Activated CD8-positive, alpha-beta memory T cell treated with anti-CD3 and anti-CD28 coated beads for 36 hours (primary cell): ENCODE measurements around the gene HPCAL4. TPM values are rescaled to one million over a fixed set of nuclear protein-coding genes. Genes with fewer than 3 reads are reported as not detected.

Experiments
- CTCF ChIA-PET: fragments of 350-600 bp; sonication (Branson Sonifier 250); formaldehyde crosslinking; loops from one replicate; lab custom pipeline; 2021; ENCODE audit warnings: antibody characterized with exemption; lab: Charles Lee
- POLR2A ChIA-PET: fragments of 350-600 bp; sonication (Branson Sonifier 250); formaldehyde crosslinking; loops from one replicate; lab custom pipeline; 2021; ENCODE audit warnings: antibody characterized with exemption; lab: Charles Lee
- total RNA-seq, 2 experiments: library from RNA; stranded (reverse); gene quantifications; one replicate each; pipeline ENCODE4 v1.2.3, GENCODE V29; 2021

Gene HPCAL4
- total RNA-seq, 2 experiments from 2014 or later = 0.74 to 0.75 TPM

DNA sequence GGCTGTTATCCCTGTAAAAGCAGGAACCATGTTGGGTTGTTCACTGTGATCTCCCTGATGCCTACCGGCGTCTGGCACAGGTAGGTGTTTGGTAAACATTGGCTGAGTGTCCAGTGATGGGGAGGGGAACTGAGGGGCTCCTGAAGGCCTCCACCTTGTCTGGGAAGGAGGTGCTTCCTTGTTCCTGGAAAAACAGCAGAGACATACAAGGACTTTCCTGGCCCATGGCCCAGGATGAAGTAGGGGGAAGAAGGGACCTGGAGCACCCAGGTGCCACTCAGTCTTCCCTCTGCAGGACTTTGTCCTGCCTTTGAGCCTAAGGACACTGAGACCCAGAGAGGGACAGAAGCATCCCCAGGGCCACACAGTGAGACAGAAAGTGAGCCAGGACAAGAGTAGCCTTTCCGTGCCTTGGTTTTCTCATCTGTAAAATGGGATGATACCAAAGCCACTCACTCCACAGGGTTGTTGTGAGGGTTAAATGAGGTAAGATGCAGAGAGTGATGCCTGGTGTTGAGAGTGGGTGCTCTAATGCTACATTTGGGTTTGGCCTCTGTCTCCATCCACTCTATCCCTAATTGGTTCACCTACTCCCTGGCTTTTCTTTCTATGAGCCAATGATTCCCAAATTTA, 45.7 kb downstream of the HPCAL4 start:
- POLR2A ChIA-PET = no interaction called here
- CTCF ChIA-PET = no interaction called here

DNA sequence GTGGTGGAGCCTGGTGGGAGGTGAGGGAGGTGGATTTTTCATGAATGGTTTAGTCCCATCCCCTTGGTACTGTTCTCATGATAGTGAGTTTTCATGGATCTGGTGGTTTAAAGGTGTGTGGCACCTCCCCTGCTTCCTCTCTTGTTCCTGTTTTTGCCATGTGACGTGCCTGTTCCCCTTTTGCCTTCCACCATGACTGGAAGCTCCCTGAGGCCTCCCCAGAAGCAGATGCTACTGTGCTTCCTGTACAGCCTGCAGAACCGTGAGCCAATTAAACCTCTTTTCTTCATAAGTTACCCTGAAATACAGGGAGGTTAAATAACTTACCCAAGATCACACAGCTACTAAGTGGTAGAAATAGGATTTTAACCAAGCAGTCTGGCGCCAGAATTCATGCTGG, 47.5 kb downstream of the HPCAL4 start:
- POLR2A ChIA-PET = no interaction called here
- CTCF ChIA-PET = interaction anchor here (1.4 to 2.0 kb wide), 4 partner anchors 8 to 37 kb away, joined by 3 to 7 read pairs (median 5); no protein-coding TSS in a partner anchor

DNA sequence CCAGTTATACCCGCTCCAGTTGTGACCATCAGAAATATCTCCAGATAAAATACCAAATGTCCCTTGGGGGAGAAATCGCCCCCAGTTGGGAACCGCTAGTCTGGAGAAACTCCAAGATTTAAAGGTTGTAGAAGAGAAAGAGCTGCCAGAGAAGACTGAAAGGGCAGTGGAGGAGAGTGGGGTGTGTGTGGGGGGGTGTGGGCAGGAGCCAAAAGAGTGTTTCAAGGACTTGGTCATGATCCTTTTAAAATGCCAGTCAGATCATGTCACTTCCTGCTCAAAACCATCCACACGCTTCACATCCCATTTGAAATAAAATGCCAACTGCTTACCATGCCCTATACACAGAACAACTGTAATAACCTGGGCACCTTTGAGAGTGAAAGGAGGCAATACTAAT, 48.4 kb downstream of the HPCAL4 start:
- ChIA-PET POLR2A (no interaction called here), CTCF (interaction anchor here (0.7 to 2.0 kb wide), 4 partner anchors 11 to 264 kb away, joined by 3 to 7 read pairs (median 5); no protein-coding TSS in a partner anchor)

DNA sequence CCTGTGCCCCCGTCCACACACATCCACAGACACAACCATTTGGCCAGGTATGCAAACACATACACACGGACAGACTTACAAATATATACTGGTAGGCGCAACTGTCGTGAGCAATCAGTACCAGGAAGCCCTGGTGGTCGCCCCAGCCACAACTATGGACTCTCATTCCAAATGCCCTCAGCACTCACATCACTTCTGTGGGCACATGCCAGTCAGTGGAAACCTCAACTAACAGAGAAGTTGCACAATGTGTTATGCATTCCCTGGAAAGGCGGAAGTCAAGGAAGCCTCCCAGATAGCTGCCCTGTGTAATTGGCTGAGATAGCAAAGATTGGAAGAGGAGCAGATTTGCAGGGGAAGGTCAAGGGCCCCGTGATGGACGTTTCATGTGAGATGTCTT, 50.4 kb downstream of the HPCAL4 start:
- CTCF ChIA-PET = interaction anchor here (1.7 to 1.8 kb wide), 2 partner anchors 17 to 35 kb away, joined by 5 to 11 read pairs; no protein-coding TSS in a partner anchor
- POLR2A ChIA-PET = no interaction called here

DNA sequence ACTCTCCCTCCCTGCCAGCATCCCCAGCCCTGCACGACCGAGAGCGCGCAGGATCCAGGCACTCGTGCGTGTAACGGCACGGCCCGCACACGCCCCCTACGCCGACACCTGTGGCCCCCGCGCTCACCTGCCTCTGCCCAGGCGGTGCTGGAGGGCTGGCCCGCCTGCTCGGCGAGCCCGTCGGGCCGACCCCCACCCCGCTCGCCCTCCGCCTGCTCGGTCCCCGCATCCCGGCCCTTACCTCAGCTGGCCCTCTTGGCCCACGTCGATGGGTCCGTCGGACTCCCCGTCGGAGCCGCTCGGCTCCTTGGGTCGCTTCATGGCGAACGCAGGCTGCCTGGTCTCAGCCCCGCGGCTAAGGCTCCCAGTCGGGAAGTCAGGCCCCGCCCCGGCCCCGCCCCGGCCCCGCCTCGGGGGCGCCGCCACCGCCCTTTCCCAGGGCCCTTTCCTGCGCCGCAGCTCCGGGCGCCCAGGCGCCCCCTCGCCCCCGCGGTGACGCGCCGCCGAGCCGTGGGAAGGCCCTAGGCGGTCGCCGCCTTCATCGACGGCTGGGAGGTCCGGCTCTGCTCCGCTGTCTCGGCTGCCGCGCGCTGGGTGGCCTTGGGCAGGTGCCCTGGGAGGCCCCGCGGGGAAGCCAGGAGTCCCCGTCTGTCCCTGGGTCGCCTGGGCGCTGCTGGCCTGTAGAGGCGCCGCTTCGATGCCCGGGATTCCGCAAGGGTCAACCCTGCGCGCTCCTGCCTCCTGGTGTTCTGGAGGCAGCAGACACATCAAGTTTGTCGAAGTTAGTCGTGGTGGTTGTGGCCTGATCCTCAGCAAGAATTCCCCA, 51.7 kb downstream of the HPCAL4 start, which contains the start of gene HEYL:
HEYL (minus strand) TSS at position 339 of the 826 bp plus-strand sequence; CDS start at position 321, 18 bp downstream.
- ChIA-PET CTCF (interaction anchor here (0.5 to 1.7 kb wide), 3 partner anchors 14 to 80 kb away, joined by 3 to 7 read pairs (median 3); no protein-coding TSS in a partner anchor), POLR2A (no interaction called here)

DNA sequence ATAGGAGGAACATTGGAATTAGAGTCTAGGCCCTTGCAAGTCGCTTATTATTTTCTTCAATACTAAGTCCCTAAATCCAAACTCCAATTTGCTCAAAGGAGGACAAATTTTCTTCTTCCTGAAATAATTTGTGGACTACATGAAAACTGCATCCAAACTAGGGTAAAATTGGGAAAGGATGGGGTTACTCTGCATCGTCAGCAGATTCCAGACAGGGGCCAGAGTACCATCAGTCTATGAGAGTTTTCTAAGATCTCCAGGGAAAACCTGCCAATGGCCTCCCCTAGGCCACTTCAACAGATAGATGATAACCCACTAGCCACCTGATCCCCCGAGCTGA, 52.3 kb downstream of the HPCAL4 start:
- CTCF ChIA-PET = interaction anchor here (1.0 to 1.7 kb wide), 3 partner anchors 15 to 35 kb away, joined by 3 to 7 read pairs (median 3); no protein-coding TSS in a partner anchor
- POLR2A ChIA-PET = no interaction called here

DNA sequence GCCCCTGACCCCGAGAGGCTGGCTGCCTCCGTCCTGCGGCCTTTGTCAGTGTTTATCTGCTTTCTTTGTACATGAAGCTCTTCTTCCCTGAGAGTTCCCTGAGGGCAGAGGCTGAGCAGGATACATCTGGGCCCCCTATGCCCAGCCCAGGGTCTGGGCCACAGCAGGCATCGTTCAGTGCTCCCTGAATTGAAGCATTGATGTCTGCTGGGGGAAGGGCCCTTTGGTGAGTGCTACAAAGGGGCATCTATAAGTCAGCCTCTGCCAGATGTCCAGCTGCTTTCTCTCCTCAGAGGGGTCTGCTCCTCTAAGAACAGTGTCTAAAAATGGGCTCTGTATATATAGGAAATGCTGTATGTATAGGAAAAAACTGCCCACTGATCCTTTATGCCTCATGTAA, 53.9 kb downstream of the HPCAL4 start:
- CTCF ChIA-PET = interaction anchor here (1.6 kb wide), 1 partner anchor 21 kb away, joined by 4 read pairs; no protein-coding TSS in a partner anchor

DNA sequence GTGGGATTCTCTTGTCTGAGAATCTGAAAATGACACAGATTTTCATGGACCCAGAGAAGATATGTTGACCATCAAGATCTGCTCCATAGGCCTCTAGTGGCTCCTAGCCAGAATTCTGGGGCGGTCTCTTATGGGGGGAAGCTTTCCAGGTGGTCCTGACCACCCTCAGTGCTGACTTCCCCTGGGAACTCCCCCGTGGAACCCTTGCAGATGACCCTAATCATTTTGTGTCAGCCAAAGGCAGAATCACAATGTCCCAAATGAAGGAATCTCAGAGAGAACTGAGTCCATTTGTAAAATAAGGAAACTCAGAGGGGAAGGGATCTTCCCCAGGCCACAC, 55.4 kb downstream of the HPCAL4 start:
- ChIA-PET CTCF (interaction anchor here (1.1 kb wide), 1 partner anchor 8 kb away, joined by 3 read pairs; no protein-coding TSS in a partner anchor), POLR2A (no interaction called here)

More for the DNA sequence above, 53.9 kb downstream of the HPCAL4 start:
- POLR2A ChIA-PET = interaction anchor here (0.5 kb wide), 1 partner anchor 15 kb away, joined by 3 read pairs; no protein-coding TSS in a partner anchor

DNA sequence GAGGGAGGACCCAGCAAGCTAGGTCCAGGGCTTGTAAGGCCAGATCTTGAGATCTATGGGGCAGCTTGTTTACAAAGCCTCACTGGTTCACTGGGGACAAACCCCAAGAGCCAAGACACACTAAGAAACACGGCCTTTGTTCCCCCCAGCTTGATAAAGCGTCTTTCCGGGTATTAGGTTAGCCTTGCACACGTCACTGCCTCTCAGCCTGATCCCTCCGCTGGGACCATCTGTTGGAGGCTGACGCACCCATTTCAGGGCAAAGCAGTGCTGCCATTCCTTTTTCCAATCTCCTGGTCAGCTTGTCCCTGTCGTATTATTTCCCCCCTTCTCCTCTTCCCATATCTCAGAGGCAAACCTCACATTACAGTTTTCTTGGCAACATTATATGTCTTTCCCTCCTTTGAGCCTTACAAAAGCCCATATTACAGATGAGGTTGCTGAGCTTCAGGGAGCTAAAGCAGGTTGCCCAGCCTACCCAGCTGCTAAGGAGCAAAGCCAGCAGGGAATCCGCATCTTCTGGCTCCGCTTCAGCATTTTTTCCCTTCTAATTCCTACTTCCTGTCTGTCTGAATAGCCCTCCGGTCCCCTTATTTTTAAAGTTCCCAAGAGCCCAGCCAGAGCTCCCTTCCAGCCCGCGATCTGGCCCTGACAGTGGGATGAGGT, 55.9 kb downstream of the HPCAL4 start:
- CTCF ChIA-PET = interaction anchor here (0.6 to 1.1 kb wide), 3 partner anchors 9 to 55 kb away, joined by 3 to 4 read pairs (median 3); no protein-coding TSS in a partner anchor

DNA sequence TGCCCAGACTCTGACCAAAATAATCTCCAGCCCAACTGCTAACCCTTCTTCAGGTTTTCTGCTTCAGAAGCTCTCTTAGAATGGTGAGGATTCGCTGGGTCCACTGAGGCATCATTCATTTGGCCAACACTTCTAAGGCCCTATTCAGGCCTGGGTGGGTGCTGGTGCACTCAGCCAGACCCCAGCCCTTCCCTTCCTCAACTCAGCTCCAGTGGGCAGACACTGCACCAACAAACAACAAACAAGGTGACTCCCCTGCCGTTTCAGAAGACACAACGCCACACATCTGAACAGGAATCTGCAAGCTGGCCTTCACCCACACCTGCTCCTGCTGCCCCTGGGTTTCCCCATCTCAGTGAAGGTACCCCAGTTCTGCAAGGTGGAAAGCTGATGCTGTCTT, 57.8 kb downstream of the HPCAL4 start:
- ChIA-PET POLR2A (no interaction called here), CTCF (interaction anchor here (0.8 to 2.0 kb wide), 2 partner anchors 20 to 24 kb away, joined by 3 to 6 read pairs; no protein-coding TSS in a partner anchor)

More for the DNA sequence above, 55.9 kb downstream of the HPCAL4 start:
- POLR2A ChIA-PET = no interaction called here

DNA sequence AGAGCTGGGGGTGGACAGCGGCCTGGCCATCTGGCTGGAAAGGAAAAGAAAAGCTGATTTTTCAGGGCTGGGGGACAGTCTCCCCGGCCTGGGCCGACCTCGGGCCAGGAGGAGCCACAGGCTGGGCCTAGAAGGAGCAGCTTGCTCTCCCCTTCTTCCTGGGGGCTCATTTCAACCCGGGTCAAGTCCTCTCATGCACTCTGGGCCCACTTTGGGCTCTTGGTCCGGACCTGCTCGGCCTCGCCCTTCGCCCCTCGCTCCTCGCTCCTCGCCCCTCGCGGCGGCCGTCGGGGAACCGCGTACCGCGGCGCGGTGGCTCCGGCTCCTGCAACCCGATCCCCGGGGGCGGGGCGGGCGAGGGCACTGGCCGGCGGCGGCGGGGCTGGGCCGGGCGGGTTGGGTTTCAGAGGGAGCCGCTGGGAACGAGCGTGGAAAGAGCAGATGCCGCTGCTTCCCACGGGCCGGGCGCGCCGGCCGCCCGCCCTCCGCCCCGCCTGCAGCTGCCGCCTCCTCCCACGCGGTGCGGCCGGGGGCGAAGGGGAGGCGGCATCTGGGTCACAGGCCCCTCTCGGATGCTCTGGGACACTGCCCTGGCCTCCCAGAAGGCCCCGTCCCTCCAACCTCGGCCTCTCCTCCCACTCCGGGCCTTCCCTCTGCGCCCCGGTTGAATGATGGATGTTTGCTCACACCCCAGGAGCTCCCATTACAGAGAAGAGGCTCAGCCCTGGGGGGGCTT, 58.4 kb downstream of the HPCAL4 start:
- ChIA-PET POLR2A (no interaction called here), CTCF (interaction anchor here (0.8 to 2.0 kb wide), 2 partner anchors 21 to 25 kb away, joined by 3 to 6 read pairs; no protein-coding TSS in a partner anchor)

DNA sequence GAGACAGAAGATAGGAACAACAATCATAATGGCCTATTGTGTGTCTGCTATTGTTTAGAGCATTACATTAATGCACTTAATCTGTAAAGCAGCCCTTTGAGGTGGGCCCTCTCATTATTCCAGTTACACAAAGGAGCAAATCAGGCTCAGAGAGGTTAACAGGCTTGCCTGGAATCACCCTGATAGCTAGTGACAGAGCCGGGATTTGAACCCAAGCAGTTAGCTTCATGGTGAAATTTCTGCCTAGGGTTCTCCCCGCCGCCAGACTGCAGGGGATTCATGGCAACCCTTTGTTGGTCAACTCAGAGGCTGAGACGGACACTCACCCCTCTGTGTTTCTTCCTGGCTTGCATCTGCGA, 58.9 kb downstream of the HPCAL4 start:
- ChIA-PET CTCF (interaction anchor here (2.0 kb wide), 1 partner anchor 25 kb away, joined by 6 read pairs; no protein-coding TSS in a partner anchor), POLR2A (no interaction called here)

DNA sequence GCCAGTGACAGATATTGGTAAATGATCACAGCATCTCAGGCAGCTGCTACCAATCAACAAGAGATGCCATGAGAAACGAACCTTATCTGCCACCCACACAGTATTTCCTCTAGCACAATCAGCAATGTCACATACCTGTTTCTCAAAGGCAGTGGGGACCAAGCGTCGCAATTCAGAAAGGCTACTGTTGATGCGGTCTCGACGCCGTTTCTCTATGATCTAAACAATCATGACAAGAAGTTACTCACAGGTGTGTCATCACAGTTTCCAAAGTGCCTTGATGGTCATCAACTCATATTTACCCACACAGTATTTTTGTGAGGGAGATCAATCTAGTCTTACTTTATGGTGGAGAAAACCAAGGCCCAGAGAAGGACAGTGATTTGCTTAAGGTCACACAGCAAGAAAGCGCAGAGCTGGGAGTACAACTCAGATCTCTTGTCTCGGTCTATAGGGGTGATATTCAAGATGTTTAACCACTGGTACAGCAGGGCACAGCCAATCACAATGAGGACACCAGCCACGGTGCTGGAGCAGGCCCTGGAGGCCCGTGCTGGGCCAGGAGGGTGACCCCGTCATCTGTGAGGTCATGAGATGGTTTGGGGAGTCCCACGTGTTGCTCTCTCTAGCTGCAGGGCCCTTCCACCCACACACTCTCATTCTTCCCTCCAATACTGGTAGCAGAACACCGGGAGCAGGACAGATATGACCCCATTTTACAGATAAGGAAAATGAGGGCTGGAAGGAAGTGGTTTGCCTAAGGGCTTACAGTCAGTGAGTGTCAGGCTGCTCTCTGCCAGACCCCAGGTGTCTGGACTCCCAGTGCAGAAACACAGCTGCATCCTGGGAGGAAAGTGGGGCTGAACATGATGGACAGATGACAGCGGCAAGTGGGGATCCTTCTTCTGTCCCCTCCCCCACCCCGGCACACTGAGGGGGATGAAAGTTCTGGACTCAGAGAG, 59.6 kb downstream of the HPCAL4 start:
- POLR2A ChIA-PET = no interaction called here

DNA sequence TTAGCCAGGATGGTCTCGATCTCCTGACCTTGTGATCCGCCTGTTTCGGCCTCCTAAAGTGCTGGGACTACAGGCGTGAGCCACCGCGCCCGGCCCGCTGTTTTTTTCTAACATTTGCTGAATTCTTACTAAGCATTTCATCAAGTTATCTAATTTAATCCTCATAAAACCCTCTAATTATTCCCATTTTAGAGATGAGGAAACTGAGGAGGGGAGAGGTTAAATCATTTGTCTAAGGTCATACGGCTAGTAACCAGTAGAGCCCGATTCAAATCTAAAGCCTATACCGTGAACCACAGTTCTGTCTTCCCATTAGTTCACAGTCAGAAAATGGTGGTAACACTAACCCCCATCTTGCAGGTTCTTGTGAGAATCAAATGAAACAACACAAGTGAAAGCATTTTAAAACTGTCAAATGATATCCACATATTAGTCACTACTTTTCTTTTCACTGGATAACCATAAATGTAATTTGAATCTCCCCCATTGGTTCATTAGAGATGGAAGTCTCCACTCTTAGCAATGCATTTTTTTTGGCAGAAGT, 62.4 kb downstream of the HPCAL4 start:
- POLR2A ChIA-PET = no interaction called here

More for the DNA sequence above, 59.6 kb downstream of the HPCAL4 start:
- CTCF ChIA-PET = interaction anchor here (1.3 kb wide), 1 partner anchor 26 kb away, joined by 4 read pairs; no protein-coding TSS in a partner anchor

More for the DNA sequence above, 62.4 kb downstream of the HPCAL4 start:
- CTCF ChIA-PET = interaction anchor here (1.7 kb wide), 1 partner anchor 22 kb away, joined by 6 read pairs; no protein-coding TSS in a partner anchor
